RWPE2 (cell line): ENCODE measurements around the gene PDILT.

Experiments used
- ATAC-seq: fragments of 200-7000 bp; cut with Tn5 transposase; 3 replicates; pipeline ENCODE4 v1.9.1; 2021; ENCODE audit warnings: low read depth
- DNase-seq: peaks from one replicate; pipeline ENCODE4 v3.0.0-alpha.2; 2020; ENCODE audit warnings: low spot score
- H3K27ac ChIP-seq: fragments of 450-650 bp; 2 replicates; pipeline ENCODE4 v1.5.1; 2017; ENCODE audit warnings: mild to moderate bottlenecking; ENCODE audit not compliant: poor library complexity, severe bottlenecking
- H3K27me3 ChIP-seq: fragments of 250-450 bp; sonication (Bioruptor Pico); 2 replicates; pipeline ENCODE4 v1.5.1; 2021; ENCODE audit warnings: mild to moderate bottlenecking, moderate library complexity; ENCODE audit not compliant: insufficient read depth, poor library complexity, severe bottlenecking
- H3K36me3 ChIP-seq: fragments of 250-450 bp; sonication (Bioruptor Pico); 2 replicates; pipeline ENCODE4 v1.5.1; 2020; ENCODE audit warnings: low read depth, mild to moderate bottlenecking, moderate library complexity
- H3K4me1 ChIP-seq: fragments of 250-450 bp; sonication (Bioruptor Pico); 2 replicates; pipeline ENCODE4 v1.5.1; 2021; ENCODE audit warnings: mild to moderate bottlenecking, moderate library complexity; ENCODE audit not compliant: insufficient read depth, poor library complexity, severe bottlenecking
- H3K4me3 ChIP-seq: fragments of 250-450 bp; sonication (Bioruptor Pico); 2 replicates; pipeline ENCODE4 v1.5.1; 2021; ENCODE audit warnings: mild to moderate bottlenecking, moderate library complexity; ENCODE audit not compliant: severe bottlenecking
- H3K9me3 ChIP-seq: fragments of 250-450 bp; sonication (Bioruptor Pico); 2 replicates; pipeline ENCODE4 v1.5.1; 2021; ENCODE audit warnings: mild to moderate bottlenecking, moderate library complexity; ENCODE audit not compliant: severe bottlenecking
- TF ChIP-seq, protein P1 (sequence below): fragments of 450-650 bp; IDR thresholded peaks from one replicate; pipeline ENCODE4 v1.5.1; 2017; ENCODE audit warnings: mild to moderate bottlenecking, moderate library complexity; ENCODE audit not compliant: poor library complexity, severe bottlenecking

Gene PDILT

DNA sequence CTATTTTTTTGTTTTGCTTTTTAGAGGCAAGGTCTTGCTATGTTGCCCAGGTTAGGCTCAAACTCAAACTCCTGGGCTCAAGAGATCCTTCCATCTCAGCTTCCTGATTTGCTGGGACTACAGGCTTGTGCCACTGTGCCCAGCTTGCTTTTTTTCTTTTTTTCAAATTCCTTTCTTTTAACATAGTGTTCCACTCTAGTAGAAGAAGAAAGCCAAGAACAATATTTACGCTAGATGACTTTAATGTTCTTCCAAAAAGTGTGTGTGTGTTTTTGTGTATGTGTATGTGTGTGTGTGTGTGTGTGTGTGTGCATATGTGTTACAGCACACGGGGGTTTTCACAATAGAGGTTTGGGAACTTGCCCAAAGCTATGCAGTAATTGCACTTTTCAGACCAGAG, 41.3 kb downstream of the PDILT start:
- Histone ChIP-seq H3K27ac (no peak overlapping the region), H3K4me3 (no peak overlapping the region), H3K9me3 (no peaks in the 10 kb centered on the region), H3K36me3 (no peaks in the 10 kb centered on the region), H3K27me3 (peaks cover 8% of the 10 kb centered on the region), H3K4me1 (no peaks in the 10 kb centered on the region)
- no peak for ATAC-seq
- TF ChIP-seq, protein P1, sequence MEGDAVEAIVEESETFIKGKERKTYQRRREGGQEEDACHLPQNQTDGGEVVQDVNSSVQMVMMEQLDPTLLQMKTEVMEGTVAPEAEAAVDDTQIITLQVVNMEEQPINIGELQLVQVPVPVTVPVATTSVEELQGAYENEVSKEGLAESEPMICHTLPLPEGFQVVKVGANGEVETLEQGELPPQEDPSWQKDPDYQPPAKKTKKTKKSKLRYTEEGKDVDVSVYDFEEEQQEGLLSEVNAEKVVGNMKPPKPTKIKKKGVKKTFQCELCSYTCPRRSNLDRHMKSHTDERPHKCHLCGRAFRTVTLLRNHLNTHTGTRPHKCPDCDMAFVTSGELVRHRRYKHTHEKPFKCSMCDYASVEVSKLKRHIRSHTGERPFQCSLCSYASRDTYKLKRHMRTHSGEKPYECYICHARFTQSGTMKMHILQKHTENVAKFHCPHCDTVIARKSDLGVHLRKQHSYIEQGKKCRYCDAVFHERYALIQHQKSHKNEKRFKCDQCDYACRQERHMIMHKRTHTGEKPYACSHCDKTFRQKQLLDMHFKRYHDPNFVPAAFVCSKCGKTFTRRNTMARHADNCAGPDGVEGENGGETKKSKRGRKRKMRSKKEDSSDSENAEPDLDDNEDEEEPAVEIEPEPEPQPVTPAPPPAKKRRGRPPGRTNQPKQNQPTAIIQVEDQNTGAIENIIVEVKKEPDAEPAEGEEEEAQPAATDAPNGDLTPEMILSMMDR = no peak
- DNase-seq = no peak

DNA sequence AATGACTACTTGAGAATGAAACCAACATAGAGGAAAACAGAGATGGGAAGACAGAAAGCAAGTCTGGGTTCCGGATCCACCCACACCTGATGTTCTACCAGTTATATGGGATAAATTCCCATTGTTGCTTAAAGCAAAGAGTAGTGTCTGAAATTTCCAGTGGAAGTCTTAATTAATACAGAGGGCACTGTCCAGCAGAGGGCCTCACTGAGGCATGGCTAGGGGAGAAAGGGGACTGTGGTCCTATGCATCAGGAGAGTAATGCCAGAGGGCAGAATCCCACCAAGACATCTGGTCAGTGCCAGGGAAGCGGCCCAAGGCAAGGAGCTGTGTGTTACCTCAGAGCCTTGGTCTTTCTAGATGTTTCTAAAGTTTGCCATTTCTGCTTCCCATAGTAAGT, 44.5 kb downstream of the PDILT start:
- TF ChIP-seq, protein P1 = no peak
- no peaks in the 10 kb centered on the region for H3K9me3 ChIP-seq
- no peaks in the 10 kb centered on the region for H3K36me3 ChIP-seq
- no peak for DNase-seq
- H3K4me1 ChIP-seq = no peaks in the 10 kb centered on the region
- H3K27ac ChIP-seq = no peak overlapping the region
- peaks cover 13% of the 10 kb centered on the region for H3K27me3 ChIP-seq
- no peak overlapping the region for H3K4me3 ChIP-seq
- ATAC-seq = no peak

- Histone ChIP-seq H3K4me1 (no peaks in the 10 kb centered on the region), H3K27ac (no peak overlapping the region), H3K36me3 (no peaks in the 10 kb centered on the region), H3K27me3 (peaks cover 15% of the 10 kb centered on the region), H3K4me3 (no peak overlapping the region), H3K9me3 (no peaks in the 10 kb centered on the region)
- ATAC-seq (no peak), DNase-seq (no peak)
- TF ChIP-seq, protein P1 = no peak
These were observed 49.3 kb downstream of the PDILT start for GRCh38 chr16:20355114-20355782.

DNA sequence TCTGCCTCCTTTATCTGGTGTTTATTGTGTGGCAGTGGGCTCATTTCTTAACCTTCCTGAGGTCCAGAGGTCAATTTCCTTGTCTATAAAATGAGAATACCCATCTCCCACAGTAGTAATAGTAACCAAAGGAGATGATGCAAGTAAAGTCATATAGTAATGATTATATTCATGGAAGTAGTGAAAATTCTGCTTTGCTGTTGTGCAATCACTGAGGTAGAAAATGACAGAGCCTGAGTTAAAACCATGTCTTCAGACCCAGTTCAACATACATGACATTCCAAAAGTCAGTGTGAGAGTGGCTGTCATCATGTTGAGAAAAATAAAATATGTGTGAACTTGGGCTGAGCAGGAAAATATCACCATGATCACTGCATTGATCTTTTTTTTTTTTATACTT, 51.2 kb downstream of the PDILT start:
- no peak for ATAC-seq
- no peaks in the 10 kb centered on the region for H3K4me1 ChIP-seq
- TF ChIP-seq, protein P1 = no peak
- no peaks in the 10 kb centered on the region for H3K36me3 ChIP-seq
- no peak overlapping the region for H3K4me3 ChIP-seq
- no peak overlapping the region for H3K27ac ChIP-seq
- peaks cover 12% of the 10 kb centered on the region for H3K27me3 ChIP-seq
- H3K9me3 ChIP-seq = no peaks in the 10 kb centered on the region
- DNase-seq = no peak

DNA sequence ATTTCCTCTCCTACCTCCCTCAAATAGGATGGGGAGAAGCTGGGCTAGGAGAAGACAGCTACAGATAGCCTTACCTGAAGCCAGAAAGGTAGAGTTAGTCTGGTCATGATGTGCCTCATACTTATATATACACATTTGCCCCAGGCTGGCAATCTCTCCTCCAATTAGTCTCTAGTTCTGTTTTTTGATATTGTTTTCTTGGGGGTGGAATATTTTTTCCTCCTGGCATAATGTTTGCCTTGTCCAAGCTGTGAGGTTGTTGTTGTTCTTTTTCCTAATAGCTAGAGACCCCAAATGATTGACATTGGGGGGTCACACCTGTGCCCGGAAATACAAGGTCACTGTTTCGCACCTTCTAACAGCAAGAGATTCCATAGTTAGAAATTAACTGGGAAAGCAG, 51.9 kb downstream of the PDILT start, which contains the start of gene UMOD:
TSS of gene UMOD (minus strand) at position 101 of the 400 bp plus-strand sequence. CDS start 1,978 bp downstream, outside the sequence.
- no peak for DNase-seq
- Histone ChIP-seq H3K36me3 (no peaks in the 10 kb centered on the region), H3K4me3 (no peak within 1 kb of the TSS), H3K4me1 (no peaks in the 10 kb centered on the region), H3K27ac (no peak within 1 kb of the TSS), H3K9me3 (no peaks in the 10 kb centered on the region), H3K27me3 (peaks cover 12% of the 10 kb centered on the region)
- TF ChIP-seq, protein P1 = no peak
- no peak for ATAC-seq
